ENCODE measurements around the gene CCRL2. TPM values are rescaled to one million over a fixed set of nuclear protein-coding genes. Genes with fewer than 3 reads are reported as not detected.

The CCRL2 gene
- total and polyA plus RNA-seq, 4 donors = 11.0 to 95.9 (median 19.8) TPM

DNA sequence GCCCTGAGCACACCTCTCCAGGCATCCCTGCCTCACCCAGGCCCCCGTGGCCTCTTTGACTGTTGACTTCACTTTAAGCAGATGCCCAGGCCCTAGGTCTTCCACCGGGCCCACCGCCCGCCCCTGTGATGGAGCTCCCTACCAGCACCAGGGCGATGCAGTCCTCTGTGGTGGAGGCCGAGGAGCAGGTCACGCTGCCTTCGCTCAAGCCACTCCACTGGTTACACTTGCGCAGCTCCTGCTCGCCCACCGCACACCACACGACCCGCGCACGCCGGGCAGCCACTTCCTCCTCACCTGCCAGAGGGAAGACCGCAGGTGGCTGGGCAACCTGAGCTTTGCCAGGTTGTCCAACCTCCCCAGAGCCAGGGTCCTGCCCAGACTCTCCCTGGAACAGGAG lies 41.7 kb downstream of the CCRL2 start:
- no peak for TF ChIP-seq CTCF (IDR thresholded peaks at IDR 0.05; ENCODE audit: control extremely low read depth, extremely low read depth)
- H3K4me3 ChIP-seq = no peak overlapping the region
- DNase-seq (no peak), ATAC-seq (ENCODE audit: insufficient read depth, low FRiP score) (no peak)
- WGBS, 2 donors = 92 to 95% methylated on average over 17 of the region's 17 CpGs
- no peak overlapping the region for H3K27ac ChIP-seq (ENCODE audit: low read depth in 1 of 2, low read length in 1 of 2)
- H3K9ac ChIP-seq (ENCODE audit: insufficient read depth in 1 of 2, low read length in 2 of 2) = no peak overlapping the region
- H3K36me3 ChIP-seq (ENCODE audit: control insufficient read depth in 4 of 4, insufficient read depth in 4 of 4, low read length in 4 of 4) = peaks cover 0 to 8% (median 0%) of the 10 kb centered on the region in 4 donors
- H3K9me3 ChIP-seq (ENCODE audit: control insufficient read depth in 4 of 4, insufficient read depth in 3 of 4, low read length in 3 of 4) = no peaks in the 10 kb centered on the region
- peaks cover 0 to 4% (median 0%) of the 10 kb centered on the region in 5 donors for H3K4me1 ChIP-seq (ENCODE audit: control insufficient read depth in 5 of 5, insufficient read depth in 5 of 5, low read length in 5 of 5)
- no peaks in the 10 kb centered on the region for H3K27me3 ChIP-seq (ENCODE audit: control insufficient read depth in 3 of 3, insufficient read depth in 3 of 3, low read length in 2 of 3)

- Histone ChIP-seq H3K36me3 (ENCODE audit: control insufficient read depth in 4 of 4, insufficient read depth in 4 of 4, low read length in 4 of 4) (peaks cover 0 to 6% (median 0%) of the 10 kb centered on the region in 4 donors), H3K27me3 (ENCODE audit: control insufficient read depth in 3 of 3, insufficient read depth in 3 of 3, low read length in 2 of 3) (peaks cover 0 to 3% (median 0%) of the 10 kb centered on the region in 3 donors), H3K4me3 (no peak overlapping the region), H3K27ac (ENCODE audit: low read depth in 1 of 2, low read length in 1 of 2) (no peak overlapping the region), H3K4me1 (ENCODE audit: control insufficient read depth in 5 of 5, insufficient read depth in 5 of 5, low read length in 5 of 5) (peaks cover 0 to 4% (median 0%) of the 10 kb centered on the region in 5 donors), H3K9me3 (ENCODE audit: control insufficient read depth in 4 of 4, insufficient read depth in 3 of 4, low read length in 3 of 4) (no peaks in the 10 kb centered on the region), H3K9ac (ENCODE audit: insufficient read depth in 1 of 2, low read length in 2 of 2) (no peak overlapping the region)
- 74 to 82% methylated on average over 14 of the region's 14 CpGs for WGBS, 2 donors
- TF ChIP-seq CTCF (IDR thresholded peaks at IDR 0.05; ENCODE audit: control extremely low read depth, extremely low read depth) = no peak
- no peak for ATAC-seq (ENCODE audit: insufficient read depth, low FRiP score)
- DNase-seq = peak in 1 of 3 donors; percentile 54
These were observed 42.9 kb downstream of the CCRL2 start for GRCh38 chr3:46449755-46450552.

- H3K27me3 ChIP-seq (ENCODE audit: control insufficient read depth in 3 of 3, insufficient read depth in 3 of 3, low read length in 2 of 3) = peaks cover 0 to 3% (median 0%) of the 10 kb centered on the region in 3 donors
- H3K36me3 ChIP-seq (ENCODE audit: control insufficient read depth in 4 of 4, insufficient read depth in 4 of 4, low read length in 4 of 4) = peaks cover 0 to 4% (median 0%) of the 10 kb centered on the region in 4 donors
- no peak overlapping the region for H3K9ac ChIP-seq (ENCODE audit: insufficient read depth in 1 of 2, low read length in 2 of 2)
- H3K4me3 ChIP-seq = no peak overlapping the region
- no peaks in the 10 kb centered on the region for H3K4me1 ChIP-seq (ENCODE audit: control insufficient read depth in 5 of 5, insufficient read depth in 5 of 5, low read length in 5 of 5)
- DNase-seq (no peak), ATAC-seq (ENCODE audit: insufficient read depth, low FRiP score) (no peak)
- WGBS, 2 donors = 75 to 80% methylated on average over 7 of the region's 7 CpGs
- TF ChIP-seq CTCF (IDR thresholded peaks at IDR 0.05; ENCODE audit: control extremely low read depth, extremely low read depth) = no peak
- no peaks in the 10 kb centered on the region for H3K9me3 ChIP-seq (ENCODE audit: control insufficient read depth in 4 of 4, insufficient read depth in 3 of 4, low read length in 3 of 4)
- no peak overlapping the region for H3K27ac ChIP-seq (ENCODE audit: low read depth in 1 of 2, low read length in 1 of 2)
These were observed 46.6 kb downstream of the CCRL2 start for GRCh38 chr3:46453526-46454208.

All from lung (tissue), 12 donors.